NCI-H1694 (cell line): ENCODE data around the gene KAT6B.
"Not testable (repeated sequence)": the region's sequence is repeated elsewhere in the genome, so short reads cannot be mapped to it uniquely, and the experiment has no call there.

Experiments used
- DNase-seq: peaks from one replicate; lab custom pipeline; 2025; lab: John Stamatoyannopoulos, UW

Gene KAT6B

GRCh38 chr10:74890460-74890859 is 64.1 kb downstream of the KAT6B start:
- no peak for DNase-seq

- no peak for DNase-seq
These were observed 64.7 kb downstream of the KAT6B start for GRCh38 chr10:74891053-74891452.

GRCh38 chr10:74892839-74893238 is 66.4 kb downstream of the KAT6B start:
- no peak for DNase-seq

- not testable (repeated sequence) for DNase-seq
These were observed 66.9 kb downstream of the KAT6B start for GRCh38 chr10:74893329-74893728.

- no peak for DNase-seq
These were observed 70.6 kb downstream of the KAT6B start for GRCh38 chr10:74896788-74897527.

GRCh38 chr10:74898201-74898976 is 72.0 kb downstream of the KAT6B start:
- no peak for DNase-seq

- DNase-seq = no peak
These were observed 73.9 kb downstream of the KAT6B start for GRCh38 chr10:74900297-74900696.

GRCh38 chr10:74901301-74901700 is 74.9 kb downstream of the KAT6B start:
- DNase-seq = no peak

- no peak for DNase-seq
These were observed 75.6 kb downstream of the KAT6B start for GRCh38 chr10:74901867-74902450.

GRCh38 chr10:74903491-74903890 is 77.1 kb downstream of the KAT6B start:
- no peak for DNase-seq

GRCh38 chr10:74906611-74907198 is 80.3 kb downstream of the KAT6B start:
- DNase-seq = no peak

- DNase-seq = no peak
These were observed 83.3 kb downstream of the KAT6B start for GRCh38 chr10:74909670-74910069.

GRCh38 chr10:74910241-74910975 is 84.0 kb downstream of the KAT6B start:
- no peak for DNase-seq

GRCh38 chr10:74910976-74911350 is 84.6 kb downstream of the KAT6B start:
- no peak for DNase-seq

- DNase-seq = no peak
These were observed 85.8 kb downstream of the KAT6B start for GRCh38 chr10:74912182-74912581.

- DNase-seq = no peak
These were observed 86.3 kb downstream of the KAT6B start for GRCh38 chr10:74912682-74913081.

- DNase-seq = no peak
These were observed 87.1 kb downstream of the KAT6B start for GRCh38 chr10:74913377-74913979.

- DNase-seq = no peak
These were observed 89.9 kb downstream of the KAT6B start for GRCh38 chr10:74916283-74916682.

GRCh38 chr10:74917481-74918077 is 91.2 kb downstream of the KAT6B start:
- no peak for DNase-seq

- no peak for DNase-seq
These were observed 93.3 kb downstream of the KAT6B start for GRCh38 chr10:74919671-74920070.

GRCh38 chr10:74921070-74921469 is 94.7 kb downstream of the KAT6B start:
- not testable (repeated sequence) for DNase-seq
